Fibroblast of skin of right biceps (primary cell): ENCODE data around the gene NOL4.

ENCODE experiments used
- DNase-seq: peaks from one replicate; pipeline ENCODE4 v3.0.0-alpha.2; 2013

The NOL4 gene

GRCh38 chr18:34194239-34194638 lies 30.5 kb downstream of the NOL4 start:
- DNase-seq: no peak

- no peak for DNase-seq
Measured at GRCh38 chr18:34189656-34190435, 34.9 kb downstream of the NOL4 start.
